HL-60 (cell line): Measurements from ENCODE around the gene ENO4.

Experiments
- POLR2AphosphoS5 ChIP-seq: IDR thresholded peaks from 2 replicates; pipeline ENCODE4 v1.6.1; 2012; ENCODE audit warnings: low read depth
- SPI1 ChIP-seq: IDR thresholded peaks from 2 replicates; pipeline ENCODE4 v1.6.1; 2012; ENCODE audit warnings: low read depth, mild to moderate bottlenecking, borderline replicate concordance
- TF ChIP-seq, protein P1 (sequence below): IDR thresholded peaks from one replicate; pipeline ENCODE4 v1.5.1; 2011; ENCODE audit warnings: low read length, control low read depth, inconsistent platforms; ENCODE audit not compliant: insufficient read depth

- TF ChIP-seq, protein P1, sequence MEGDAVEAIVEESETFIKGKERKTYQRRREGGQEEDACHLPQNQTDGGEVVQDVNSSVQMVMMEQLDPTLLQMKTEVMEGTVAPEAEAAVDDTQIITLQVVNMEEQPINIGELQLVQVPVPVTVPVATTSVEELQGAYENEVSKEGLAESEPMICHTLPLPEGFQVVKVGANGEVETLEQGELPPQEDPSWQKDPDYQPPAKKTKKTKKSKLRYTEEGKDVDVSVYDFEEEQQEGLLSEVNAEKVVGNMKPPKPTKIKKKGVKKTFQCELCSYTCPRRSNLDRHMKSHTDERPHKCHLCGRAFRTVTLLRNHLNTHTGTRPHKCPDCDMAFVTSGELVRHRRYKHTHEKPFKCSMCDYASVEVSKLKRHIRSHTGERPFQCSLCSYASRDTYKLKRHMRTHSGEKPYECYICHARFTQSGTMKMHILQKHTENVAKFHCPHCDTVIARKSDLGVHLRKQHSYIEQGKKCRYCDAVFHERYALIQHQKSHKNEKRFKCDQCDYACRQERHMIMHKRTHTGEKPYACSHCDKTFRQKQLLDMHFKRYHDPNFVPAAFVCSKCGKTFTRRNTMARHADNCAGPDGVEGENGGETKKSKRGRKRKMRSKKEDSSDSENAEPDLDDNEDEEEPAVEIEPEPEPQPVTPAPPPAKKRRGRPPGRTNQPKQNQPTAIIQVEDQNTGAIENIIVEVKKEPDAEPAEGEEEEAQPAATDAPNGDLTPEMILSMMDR: no peak
- no peak for TF ChIP-seq POLR2AphosphoS5
- TF ChIP-seq SPI1: no peak
These were observed 7.9 kb downstream of the ENO4 start for GRCh38 chr10:116857156-116857555.
